GM23248 (cell line): Measurements from ENCODE around the gene USF3.

Experiments
- EZH2 ChIP-seq: fragments of 200-600 bp; sonication (generic); IDR thresholded peaks from 2 replicates; pipeline ENCODE4 v1.6.1; 2018; ENCODE audit warnings: antibody characterized with exemption, mild to moderate bottlenecking; ENCODE audit not compliant: insufficient read depth, poor library complexity, severe bottlenecking
- EZH2phosphoT487 ChIP-seq: fragments of 200-600 bp; sonication (generic); IDR thresholded peaks from 2 replicates; pipeline ENCODE4 v1.6.1; 2018; ENCODE audit warnings: antibody characterized with exemption, moderate library complexity, mild to moderate bottlenecking, low read depth; ENCODE audit not compliant: insufficient read depth

DNA sequence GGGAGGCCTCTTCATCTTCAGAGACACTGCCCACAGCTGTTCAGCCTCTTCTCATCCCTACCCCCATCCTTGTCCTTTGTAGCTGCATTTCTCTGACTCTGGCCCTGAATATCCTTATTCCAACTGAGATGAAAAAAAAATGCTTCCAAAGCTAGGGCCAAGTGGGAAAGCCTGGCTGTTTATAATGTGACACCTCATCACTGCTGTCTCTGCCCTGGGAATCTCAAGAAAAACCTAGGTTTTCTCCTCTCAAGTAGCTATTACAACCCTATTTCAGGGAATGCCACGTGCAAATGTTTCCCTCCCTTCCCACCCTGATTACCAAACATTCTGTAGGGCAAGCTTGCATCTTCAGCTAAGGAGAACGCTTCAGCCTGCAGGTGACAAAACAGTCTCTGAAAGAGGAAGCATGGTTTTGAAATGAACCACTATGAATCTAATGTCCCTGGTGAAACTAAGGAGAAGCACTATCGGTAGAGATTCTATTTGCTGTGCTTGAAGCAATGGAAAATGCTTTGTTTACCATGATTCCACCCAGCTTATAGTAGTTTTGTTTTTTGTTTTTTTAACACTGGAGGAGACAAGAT, 65.4 kb downstream of the USF3 start:
- TF ChIP-seq EZH2 (no peak), EZH2phosphoT487 (no peak)
